HepG2 (cell line): ENCODE data around the gene GAL3ST1. TPM values are rescaled to one million over a fixed set of nuclear protein-coding genes. Genes with fewer than 3 reads are reported as not detected.

Experiments
- ATAC-seq: fragments of 200-7000 bp; cut with Tn5 transposase; 3 replicates; pipeline ENCODE4 v1.9.1; 2020; ENCODE audit warnings: mild to moderate bottlenecking, moderate library complexity
- BruUV-seq: library from RNA; stranded (reverse); fragments of 400-500 nt; replicated peaks from 2 replicates; lab custom pipeline; 2021; lab: Mats Ljungman, UMichigan
- CTCF ChIA-PET: fragments of 300-600 bp; formaldehyde crosslinking; extraction: SDS; loops from one replicate; lab custom pipeline; 2021; ENCODE audit warnings: low total read pairs, inconsistent platforms, low intra/inter-chr PET ratio; lab: Yijun Ruan, JAX
- POLR2A ChIA-PET: fragments of 350-600 bp; sonication (Branson Sonifier 250); formaldehyde crosslinking; loops from one replicate; lab custom pipeline; 2020; ENCODE audit warnings: antibody characterized with exemption, inconsistent platforms; lab: Yijun Ruan, JAX
- DNase-seq: peaks from one replicate; pipeline ENCODE4 v3.0.0-alpha.2; 2015; ENCODE audit warnings: low spot score
- FAIRE-seq: peaks from 3 replicates; lab custom pipeline; 2011; peaks lifted over from hg19 to GRCh38; lab: Jason Lieb, UNC
- H2AFZ ChIP-seq: one replicate; pipeline ENCODE4 v1.6.1; 2011; ENCODE audit warnings: low read length, inconsistent platforms
- H3K27ac ChIP-seq: fragments of 300-600 bp; 3 replicates; pipeline ENCODE4 v1.8.0; 2011; ENCODE audit warnings: mixed run types, mild to moderate bottlenecking, mixed read lengths, low read length, inconsistent platforms; ENCODE audit not compliant: insufficient read depth; ENCODE audit errors: extremely low read length
- H3K27me3 ChIP-seq, 2 experiments: fragments of 200-600 bp in 1 of 2; 2 replicates in 1 of 2; 3 replicates in 1 of 2; pipeline versions ENCODE4 v1.6.0 to v1.8.0; 2011; ENCODE audit warnings: low read length in 2 of 2, mild to moderate bottlenecking in 2 of 2, moderate library complexity in 2 of 2, inconsistent platforms in 1 of 2; ENCODE audit not compliant: insufficient read depth in 2 of 2, control insufficient read depth in 1 of 2
- H3K36me3 ChIP-seq, 2 experiments: fragments of 200-600 bp in 1 of 2; replicated peaks in 1 of 2; 2 replicates in 1 of 2; 3 replicates in 1 of 2; pipeline versions ENCODE4 v1.5.1 to v1.8.0; 2011; ENCODE audit warnings: low read length in 2 of 2, inconsistent platforms in 1 of 2; ENCODE audit not compliant: insufficient read depth in 2 of 2, control insufficient read depth in 1 of 2
- H3K4me1 ChIP-seq: 2 replicates; pipeline ENCODE4 v1.5.1; 2012; ENCODE audit warnings: low read length, inconsistent platforms; ENCODE audit not compliant: insufficient read depth
- H3K4me2 ChIP-seq: 2 replicates; pipeline ENCODE4 v1.6.0; 2011; ENCODE audit warnings: low read depth, low read length, inconsistent platforms
- H3K4me3 ChIP-seq, 3 experiments: fragments of 200-600 bp in 1 of 3; sonication (generic), shearing (Covaris generic) in 1 of 3; replicated peaks in 1 of 3; 2 replicates each; pipeline ENCODE4 v1.5.1; 2011 to 2016; ENCODE audit warnings: low read length in 3 of 3, inconsistent platforms in 2 of 3, low read depth in 2 of 3, mild to moderate bottlenecking in 2 of 3, control low read depth in 1 of 3, mixed read lengths in 1 of 3; ENCODE audit not compliant: insufficient read depth in 1 of 3
- H3K79me2 ChIP-seq: one replicate; pipeline ENCODE4 v1.6.1; 2011; ENCODE audit warnings: low read length, inconsistent platforms; ENCODE audit not compliant: insufficient read depth
- H3K9ac ChIP-seq: 2 replicates; pipeline ENCODE4 v1.6.0; 2011; ENCODE audit warnings: mild to moderate bottlenecking, low read depth, low read length, inconsistent platforms; ENCODE audit not compliant: insufficient read depth
- H3K9me3 ChIP-seq: 2 replicates; pipeline ENCODE4 v1.5.1; 2012; ENCODE audit warnings: mild to moderate bottlenecking, low read length
- H4K20me1 ChIP-seq: 2 replicates; pipeline ENCODE4 v1.6.0; 2011; ENCODE audit warnings: inconsistent platforms, mild to moderate bottlenecking, low read length, moderate library complexity; ENCODE audit not compliant: insufficient read depth
- ATM ChIP-seq: fragments of 450-650 bp; IDR thresholded peaks from 2 replicates; pipeline ENCODE4 v1.7.1; 2017; ENCODE audit warnings: mild to moderate bottlenecking, borderline replicate concordance
- CEBPB ChIP-seq: IDR thresholded peaks from 2 replicates; pipeline ENCODE4 v1.6.1; 2011; ENCODE audit warnings: low read depth, low read length, improper control_type of control experiment, borderline replicate concordance
- CEBPG ChIP-seq: IDR thresholded peaks from 2 replicates; pipeline ENCODE4 v1.6.1; 2016
- FLYWCH1 ChIP-seq: sonication (generic); formaldehyde crosslinking; IDR thresholded peaks from 2 replicates; pipeline ENCODE4 v1.8.1; 2023; ENCODE audit warnings: mild to moderate bottlenecking, missing genetic modification reagents
- KMT2B ChIP-seq: IDR thresholded peaks from 2 replicates; pipeline ENCODE4 v1.6.1; 2016; ENCODE audit warnings: missing genetic modification reagents, missing compliant biosample characterization
- MAFF ChIP-seq: IDR thresholded peaks from 2 replicates; pipeline ENCODE4 v1.6.1; 2011; ENCODE audit warnings: low read depth, low read length, improper control_type of control experiment
- MAFK ChIP-seq, 2 experiments: IDR thresholded peaks in 1 of 2; conservative IDR thresholded peaks in 1 of 2; 2 replicates each; pipeline ENCODE4 v1.6.1; 2011; ENCODE audit warnings: improper control_type of control experiment in 2 of 2, low read length in 2 of 2
- SKI ChIP-seq: fragments of 450-650 bp; IDR thresholded peaks from one replicate; pipeline ENCODE4 v1.6.1; 2018; ENCODE audit warnings: mild to moderate bottlenecking; ENCODE audit not compliant: partially characterized antibody
- ZBTB39 ChIP-seq: sonication (generic); formaldehyde crosslinking; IDR thresholded peaks from 2 replicates; pipeline ENCODE4 v1.5.0; 2020; ENCODE audit warnings: missing genetic modification reagents
- ZNF670 ChIP-seq: sonication (generic); formaldehyde crosslinking; IDR thresholded peaks from 2 replicates; pipeline ENCODE4 v1.8.0; 2022; ENCODE audit warnings: mild to moderate bottlenecking, missing genetic modification reagents, borderline replicate concordance
- WGBS: methylation state at CpG from one replicate; pipeline ENCODE4 v1.1.6; 2017; ENCODE audit warnings: low lambda C conversion rate; 5-methylcytosine and 5-hydroxymethylcytosine counted together
- in situ Hi-C: cut with HindIII; loops from 2 replicates; pipeline ENCODE4 v1.10.0; 2017; ENCODE audit warnings: low pct_unique_long_range_greater_than_20kb; ENCODE audit not compliant: extremely low pct_ligation_motif_present
- intact Hi-C: fragments of 100-400 bp; cut with micrococcal nuclease; formaldehyde crosslinking; loops from one replicate; pipeline ENCODE4 v1.10.0; 2022; ENCODE audit not compliant: unreplicated experiment
- polyA plus RNA-seq, 8 experiments: library from polyadenylated mRNA; depleted of rRNA in 3 of 8; stranded (reverse) in 7 of 8; unstranded in 1 of 8; fragments of >200 nt; fragmentation: Illumina TruSeq in 4 of 8; extraction: Trizol in 4 of 8; gene quantifications; 2 replicates each; pipeline versions ENCODE4 v1.2.1 to v1.2.3, GENCODE V29; 2011 to 2016; ENCODE audit warnings: low read depth in 4 of 8, missing spikeins in 1 of 8, mixed read lengths in 1 of 8; ENCODE audit not compliant: insufficient read depth in 1 of 8
- total RNA-seq, 5 experiments: library from RNA; depleted of rRNA; stranded (reverse); fragments of >200 nt; fragmentation: Illumina TruSeq; extraction: Trizol; gene quantifications; 2 replicates each; pipeline ENCODE4 v1.2.3, GENCODE V29; 2016; ENCODE audit warnings: low read depth in 1 of 5

The GAL3ST1 gene
- total and polyA plus RNA-seq, 2 of the 13 experiments (the other 11 are each of a cell fraction or from before 2014, with no cell fraction given): 4.4 to 14.7 TPM

- BruUV-seq: no TSS peak
These were observed 43.4 kb upstream of the GAL3ST1 start for GRCh38 chr22:30617819-30618218.

GRCh38 chr22:30615543-30615954, 41.1 kb upstream of the GAL3ST1 start:
- H4K20me1 ChIP-seq: no peaks in the 10 kb centered on the region
- in situ Hi-C loops: no loop called here
- WGBS: 51% methylated on average over 5 of the region's 7 CpGs
- no peak overlapping the region for H3K4me3 ChIP-seq
- intact Hi-C loops: no loop called here
- ChIA-PET POLR2A (no interaction called here), CTCF (no interaction called here)
- no peak overlapping the region for H3K27ac ChIP-seq
- H2AFZ ChIP-seq: no peak overlapping the region
- no peaks in the 10 kb centered on the region for H3K79me2 ChIP-seq
- no peak for DNase-seq
- peaks cover 0 to 3% of the 10 kb centered on the region in 2 experiments; a peak in 1 of 5 replicates for H3K27me3 ChIP-seq
- H3K9me3 ChIP-seq: no peaks in the 10 kb centered on the region
- H3K4me2 ChIP-seq: no peak overlapping the region
- H3K9ac ChIP-seq: no peak overlapping the region
- no peak for FAIRE-seq
- no peaks in the 10 kb centered on the region for H3K36me3 ChIP-seq
- ATAC-seq: no peak
- H3K4me1 ChIP-seq: peaks cover 17% of the 10 kb centered on the region
- TF ChIP-seq ATM (no peak), MAFF (peak; percentile 100), MAFK (conservative IDR thresholded peaks at IDR 0.05 in 1 of 2, IDR thresholded peaks at IDR 0.05 in 1 of 2; ENCODE audit: low read length in 2 of 2) (peak; percentile 99 to 100), ZBTB39 (CRISPR knock-in tag) (no peak)
- no TSS peak for BruUV-seq

More at GRCh38 chr22:30617819-30618218, 43.4 kb upstream of the GAL3ST1 start:
- H3K4me2 ChIP-seq: no peak overlapping the region
- 20% methylated on average over 6 of the region's 6 CpGs for WGBS
- H2AFZ ChIP-seq: no peak overlapping the region
- peak; percentile 33; the same call in 1 of the 2 replicates for TF ChIP-seq CEBPG (CRISPR knock-in tag)
- no peak for TF ChIP-seq KMT2B (CRISPR knock-in tag)
- peak; percentile 67; the same call in 1 of the 2 replicates for TF ChIP-seq CEBPB
- no peak for TF ChIP-seq SKI
- TF ChIP-seq FLYWCH1 (CRISPR knock-in tag): no peak
- TF ChIP-seq ZNF670 (CRISPR knock-in tag): no peak
- TF ChIP-seq, all 625 proteins: peak for 2
- Histone ChIP-seq H3K36me3 (no peaks in the 10 kb centered on the region), H3K4me3 (no peak overlapping the region), H3K27ac (no peak overlapping the region), H3K9me3 (no peaks in the 10 kb centered on the region), H3K27me3 (peaks cover 0 to 4% of the 10 kb centered on the region in 2 experiments; a peak in 2 of 5 replicates), H4K20me1 (no peaks in the 10 kb centered on the region), H3K79me2 (no peaks in the 10 kb centered on the region), H3K9ac (no peak overlapping the region), H3K4me1 (peaks cover 17% of the 10 kb centered on the region)
- intact Hi-C loops (no loop called here), in situ Hi-C loops (no loop called here)
- ATAC-seq: peak; percentile 53
- no peak for FAIRE-seq
- POLR2A ChIA-PET: no interaction called here
- CTCF ChIA-PET: no interaction called here
- DNase-seq: no peak
